ENCODE results near the gene DNAJC13. TPM values are rescaled to one million over a fixed set of nuclear protein-coding genes. Genes with fewer than 3 reads are reported as not detected.

The DNAJC13 gene, protein sequence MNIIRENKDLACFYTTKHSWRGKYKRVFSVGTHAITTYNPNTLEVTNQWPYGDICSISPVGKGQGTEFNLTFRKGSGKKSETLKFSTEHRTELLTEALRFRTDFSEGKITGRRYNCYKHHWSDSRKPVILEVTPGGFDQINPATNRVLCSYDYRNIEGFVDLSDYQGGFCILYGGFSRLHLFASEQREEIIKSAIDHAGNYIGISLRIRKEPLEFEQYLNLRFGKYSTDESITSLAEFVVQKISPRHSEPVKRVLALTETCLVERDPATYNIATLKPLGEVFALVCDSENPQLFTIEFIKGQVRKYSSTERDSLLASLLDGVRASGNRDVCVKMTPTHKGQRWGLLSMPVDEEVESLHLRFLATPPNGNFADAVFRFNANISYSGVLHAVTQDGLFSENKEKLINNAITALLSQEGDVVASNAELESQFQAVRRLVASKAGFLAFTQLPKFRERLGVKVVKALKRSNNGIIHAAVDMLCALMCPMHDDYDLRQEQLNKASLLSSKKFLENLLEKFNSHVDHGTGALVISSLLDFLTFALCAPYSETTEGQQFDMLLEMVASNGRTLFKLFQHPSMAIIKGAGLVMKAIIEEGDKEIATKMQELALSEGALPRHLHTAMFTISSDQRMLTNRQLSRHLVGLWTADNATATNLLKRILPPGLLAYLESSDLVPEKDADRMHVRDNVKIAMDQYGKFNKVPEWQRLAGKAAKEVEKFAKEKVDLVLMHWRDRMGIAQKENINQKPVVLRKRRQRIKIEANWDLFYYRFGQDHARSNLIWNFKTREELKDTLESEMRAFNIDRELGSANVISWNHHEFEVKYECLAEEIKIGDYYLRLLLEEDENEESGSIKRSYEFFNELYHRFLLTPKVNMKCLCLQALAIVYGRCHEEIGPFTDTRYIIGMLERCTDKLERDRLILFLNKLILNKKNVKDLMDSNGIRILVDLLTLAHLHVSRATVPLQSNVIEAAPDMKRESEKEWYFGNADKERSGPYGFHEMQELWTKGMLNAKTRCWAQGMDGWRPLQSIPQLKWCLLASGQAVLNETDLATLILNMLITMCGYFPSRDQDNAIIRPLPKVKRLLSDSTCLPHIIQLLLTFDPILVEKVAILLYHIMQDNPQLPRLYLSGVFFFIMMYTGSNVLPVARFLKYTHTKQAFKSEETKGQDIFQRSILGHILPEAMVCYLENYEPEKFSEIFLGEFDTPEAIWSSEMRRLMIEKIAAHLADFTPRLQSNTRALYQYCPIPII (N-terminal part only)
- total RNA-seq, result 79.4 and 105 TPM in 2 replicates

DNA sequence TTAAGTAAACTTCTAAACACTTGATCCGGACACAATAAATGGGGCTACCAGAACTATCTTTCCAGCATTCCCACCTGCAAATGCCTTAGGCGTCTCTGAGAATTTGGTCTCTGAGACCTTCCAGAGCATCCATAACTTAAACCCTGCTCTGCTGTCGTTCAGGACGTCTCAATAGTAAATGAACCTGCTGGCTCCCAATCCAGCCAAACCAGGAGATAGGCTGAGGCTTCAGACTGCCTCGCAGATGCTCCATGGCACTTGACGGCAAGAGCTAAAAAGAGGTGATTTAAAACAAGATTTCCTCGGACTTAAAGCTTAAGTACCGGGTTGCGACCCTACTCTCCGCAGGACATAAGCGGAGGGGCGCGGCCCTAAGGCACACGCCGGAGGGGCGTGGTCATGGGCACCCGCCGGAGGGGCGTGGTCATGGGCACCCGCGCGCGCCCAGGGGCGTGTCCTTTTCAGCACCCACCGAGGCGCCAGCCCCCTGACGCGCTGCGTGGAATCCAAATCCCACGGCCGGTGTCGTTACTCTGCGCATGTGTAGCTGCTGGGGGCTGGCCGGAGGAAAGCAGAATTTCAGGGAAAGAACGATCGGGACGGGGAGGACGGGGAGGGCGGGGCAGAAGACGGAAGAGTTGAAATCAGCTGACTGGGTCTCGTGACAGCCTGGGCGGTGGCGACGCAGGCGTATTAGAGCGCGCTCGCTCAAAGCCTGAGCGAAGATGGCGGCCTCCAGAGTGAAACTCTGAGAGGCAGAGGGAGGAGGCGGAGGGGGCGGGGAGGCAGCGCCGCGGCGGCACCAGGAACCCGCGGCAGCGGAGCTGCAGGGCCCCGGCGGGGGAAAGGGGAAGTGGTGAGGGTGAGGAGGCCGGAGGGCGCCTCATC lies at the start of gene DNAJC13:
Gene DNAJC13 (plus strand): TSS at position 696 of the 888 bp plus-strand sequence. CDS start 17,049 bp downstream, outside the sequence.

Other genes with a start within 250 kb of the DNAJC13 start
- 7.3 and 47.5 TPM in 2 replicates for gene ACP3, start 100.1 kb upstream of the DNAJC13 start, total RNA-seq
- gene ACKR4, start 179.8 kb downstream of the DNAJC13 start, total RNA-seq, result 2.5 and 8.1 TPM in 2 replicates
- 25.4 and 30.9 TPM in 2 replicates for gene ACAD11, start 242.3 kb downstream of the DNAJC13 start, total RNA-seq
- 33.1 and 43.2 TPM in 2 replicates for gene UBA5, start 242.8 kb downstream of the DNAJC13 start, total RNA-seq